IPS DF 6.9 (cell line): ENCODE measurements around the gene PHF2.

Experiments used
- DNase-seq: peaks from one replicate; pipeline ENCODE4 v3.0.0-alpha.2; 2013; ENCODE audit warnings: low read depth, low spot score
- H3K27ac ChIP-seq: one replicate; pipeline ENCODE4 v1.5.1; 2013; ENCODE audit warnings: low read length, control low read depth
- H3K27me3 ChIP-seq: 2 replicates; pipeline ENCODE4 v1.6.1; 2013; ENCODE audit warnings: mild to moderate bottlenecking, low read length; ENCODE audit not compliant: control insufficient read depth, insufficient read depth
- H3K36me3 ChIP-seq: 2 replicates; pipeline ENCODE4 v1.6.1; 2013; ENCODE audit warnings: low read length; ENCODE audit not compliant: control insufficient read depth, insufficient read depth
- H3K4me1 ChIP-seq: 2 replicates; pipeline ENCODE4 v1.6.1; 2013; ENCODE audit warnings: low read length; ENCODE audit not compliant: control insufficient read depth, insufficient read depth
- H3K4me3 ChIP-seq: 2 replicates; pipeline ENCODE4 v1.5.1; 2013; ENCODE audit warnings: mild to moderate bottlenecking, low read length
- H3K9me3 ChIP-seq: 2 replicates; pipeline ENCODE4 v1.6.1; 2013; ENCODE audit warnings: low read length, inconsistent platforms; ENCODE audit not compliant: control insufficient read depth, insufficient read depth
- WGBS: extraction: QIAGEN DNeasy Blood & Tissue Kit; methylation state at CpG from one replicate; pipeline ENCODE4 v1.1.7; 2013; ENCODE audit warnings: mixed read lengths, missing lambda C conversion rate; ENCODE audit not compliant: insufficient read length, insufficient coverage; 5-methylcytosine and 5-hydroxymethylcytosine counted together

The PHF2 gene

DNA sequence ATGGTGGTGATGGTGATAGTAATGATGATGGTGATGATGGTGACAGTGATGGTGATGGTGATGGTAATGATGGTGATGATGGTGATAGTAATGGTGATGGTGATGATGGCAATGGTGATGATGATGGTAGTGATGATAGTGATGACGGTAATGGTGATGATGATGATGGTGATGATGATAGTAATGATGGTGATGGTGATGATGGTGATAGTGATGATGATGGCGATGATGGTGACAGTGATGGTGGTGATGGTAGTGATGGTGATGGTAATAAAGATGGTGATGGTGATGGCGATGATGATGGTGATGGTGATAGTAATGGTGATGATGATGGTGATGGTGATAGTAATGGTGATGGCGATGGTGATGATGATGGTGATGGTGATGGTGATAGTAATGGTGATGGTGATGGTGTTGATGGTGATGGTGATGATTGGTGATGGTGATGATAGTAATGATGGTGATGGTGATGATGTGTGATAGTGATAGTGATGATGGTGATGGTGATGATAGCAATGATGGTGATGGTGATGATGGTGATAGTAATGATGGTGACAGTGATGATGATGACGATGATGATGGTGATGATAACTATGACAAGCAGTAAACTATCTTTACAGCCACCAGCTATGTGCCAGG lies 38.6 kb downstream of the PHF2 start:
- Histone ChIP-seq H3K9me3 (no peaks in the 10 kb centered on the region), H3K27ac (no peak overlapping the region), H3K36me3 (no peaks in the 10 kb centered on the region), H3K27me3 (no peaks in the 10 kb centered on the region), H3K4me1 (peaks cover 4% of the 10 kb centered on the region), H3K4me3 (no peak overlapping the region)
- no peak for DNase-seq
- 89% methylated on average over 2 of the region's 5 CpGs for WGBS

DNA sequence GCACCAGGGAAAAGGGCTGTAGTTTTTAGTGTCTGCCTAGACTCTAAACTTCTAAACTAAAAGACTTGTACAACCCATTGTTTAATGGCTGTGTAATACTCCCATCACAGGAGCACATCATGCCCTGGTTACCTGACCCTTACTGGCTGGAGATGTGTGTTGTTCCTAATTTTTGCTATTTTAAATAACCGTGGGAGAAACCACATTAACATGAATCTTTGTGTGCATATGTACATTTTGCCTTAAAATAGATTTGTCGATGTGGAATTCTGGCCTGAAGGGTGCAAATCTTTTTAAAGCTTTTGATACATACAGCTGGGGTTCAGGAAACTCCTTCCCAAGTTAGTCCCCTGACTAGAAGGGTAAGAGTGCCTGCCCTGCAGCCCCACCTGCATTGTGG lies 39.7 kb downstream of the PHF2 start:
- H3K27ac ChIP-seq = no peak overlapping the region
- WGBS = no CpG with 5 or more reads among the region's 2 CpGs
- H3K27me3 ChIP-seq = no peaks in the 10 kb centered on the region
- no peaks in the 10 kb centered on the region for H3K36me3 ChIP-seq
- peaks cover 4% of the 10 kb centered on the region for H3K4me1 ChIP-seq
- H3K4me3 ChIP-seq = no peak overlapping the region
- no peaks in the 10 kb centered on the region for H3K9me3 ChIP-seq
- DNase-seq = no peak

DNA sequence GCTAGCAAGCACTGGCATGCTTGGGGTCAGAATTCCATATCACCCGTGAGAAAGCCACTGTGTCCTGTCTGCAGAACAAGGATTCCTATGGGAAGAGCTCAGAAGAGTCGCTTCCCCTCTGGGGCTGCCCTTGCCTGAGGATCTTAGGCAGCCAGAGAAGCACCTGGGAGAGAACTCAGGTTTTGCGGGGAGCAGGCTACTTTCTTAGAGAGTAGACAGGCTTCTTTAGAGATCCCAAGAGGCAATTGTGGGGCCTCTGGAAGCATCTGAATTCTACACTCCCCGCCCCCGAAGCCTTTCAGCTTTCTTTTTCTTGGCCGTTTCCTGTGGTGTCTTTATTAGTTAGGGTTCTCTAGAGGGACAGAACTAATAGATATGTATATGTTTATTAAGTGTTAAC lies 40.9 kb downstream of the PHF2 start:
- WGBS = no CpG with 5 or more reads among the region's 6 CpGs
- H3K4me3 ChIP-seq = no peak overlapping the region
- H3K36me3 ChIP-seq = no peaks in the 10 kb centered on the region
- no peaks in the 10 kb centered on the region for H3K9me3 ChIP-seq
- DNase-seq = no peak
- H3K27ac ChIP-seq = no peak overlapping the region
- H3K27me3 ChIP-seq = no peaks in the 10 kb centered on the region
- peaks cover 4% of the 10 kb centered on the region for H3K4me1 ChIP-seq

DNA sequence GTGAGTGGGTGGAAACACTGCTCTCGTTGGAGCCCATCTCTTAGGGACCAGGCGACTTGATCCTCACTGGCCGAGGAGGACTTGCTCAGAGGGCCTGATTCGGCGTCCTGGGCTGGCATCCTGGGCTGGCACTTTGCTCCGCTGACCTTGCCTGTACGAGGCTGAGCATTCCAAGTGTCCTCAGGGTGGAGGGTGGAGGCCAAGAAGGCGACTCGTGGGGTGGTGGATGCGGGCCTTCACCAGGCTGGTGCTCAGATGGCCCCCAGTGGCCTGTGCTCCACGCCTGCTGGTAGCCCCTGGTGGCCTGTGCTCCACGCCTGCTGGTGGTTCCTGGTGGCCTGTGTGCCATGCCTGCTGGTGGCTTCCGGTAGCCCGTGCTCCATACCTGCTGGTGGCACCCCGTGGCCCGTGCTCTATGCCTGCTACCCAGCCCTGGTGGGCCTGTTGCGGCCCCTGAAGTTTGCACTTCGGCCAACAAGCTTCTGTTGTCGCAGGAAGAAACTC lies 42.9 kb downstream of the PHF2 start:
- Histone ChIP-seq H3K4me1 (peaks cover 4% of the 10 kb centered on the region), H3K27me3 (no peaks in the 10 kb centered on the region), H3K4me3 (no peak overlapping the region), H3K36me3 (no peaks in the 10 kb centered on the region), H3K9me3 (no peaks in the 10 kb centered on the region), H3K27ac (no peak overlapping the region)
- WGBS = no CpG with 5 or more reads among the region's 19 CpGs
- DNase-seq = no peak

DNA sequence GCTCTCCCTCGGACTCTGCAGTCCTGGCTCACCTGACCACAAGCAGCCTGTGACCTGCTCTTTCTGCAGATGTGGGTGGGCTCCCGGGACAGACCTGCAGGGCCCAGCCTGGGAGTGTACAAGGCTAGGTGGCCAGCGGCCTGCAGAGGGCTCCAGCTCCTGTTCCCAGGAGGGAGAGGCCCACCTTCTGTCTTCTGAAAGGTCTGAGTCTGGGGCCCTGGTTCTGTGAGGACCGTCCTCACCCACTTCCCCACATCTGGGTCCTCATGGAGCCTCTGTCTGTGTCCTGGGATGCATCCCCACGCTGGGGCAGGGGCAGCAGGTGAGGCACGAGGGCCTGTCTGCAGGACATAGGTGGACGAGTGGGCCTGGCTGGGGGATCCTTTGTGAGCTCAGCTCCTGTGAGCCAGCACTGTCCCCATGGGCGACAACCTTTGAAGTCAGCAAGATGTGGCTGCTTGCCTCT lies 43.7 kb downstream of the PHF2 start:
- Histone ChIP-seq H3K27me3 (no peaks in the 10 kb centered on the region), H3K36me3 (no peaks in the 10 kb centered on the region), H3K9me3 (no peaks in the 10 kb centered on the region), H3K4me1 (peaks cover 4% of the 10 kb centered on the region), H3K4me3 (no peak overlapping the region), H3K27ac (no peak overlapping the region)
- no peak for DNase-seq
- WGBS = no CpG with 5 or more reads among the region's 8 CpGs

DNA sequence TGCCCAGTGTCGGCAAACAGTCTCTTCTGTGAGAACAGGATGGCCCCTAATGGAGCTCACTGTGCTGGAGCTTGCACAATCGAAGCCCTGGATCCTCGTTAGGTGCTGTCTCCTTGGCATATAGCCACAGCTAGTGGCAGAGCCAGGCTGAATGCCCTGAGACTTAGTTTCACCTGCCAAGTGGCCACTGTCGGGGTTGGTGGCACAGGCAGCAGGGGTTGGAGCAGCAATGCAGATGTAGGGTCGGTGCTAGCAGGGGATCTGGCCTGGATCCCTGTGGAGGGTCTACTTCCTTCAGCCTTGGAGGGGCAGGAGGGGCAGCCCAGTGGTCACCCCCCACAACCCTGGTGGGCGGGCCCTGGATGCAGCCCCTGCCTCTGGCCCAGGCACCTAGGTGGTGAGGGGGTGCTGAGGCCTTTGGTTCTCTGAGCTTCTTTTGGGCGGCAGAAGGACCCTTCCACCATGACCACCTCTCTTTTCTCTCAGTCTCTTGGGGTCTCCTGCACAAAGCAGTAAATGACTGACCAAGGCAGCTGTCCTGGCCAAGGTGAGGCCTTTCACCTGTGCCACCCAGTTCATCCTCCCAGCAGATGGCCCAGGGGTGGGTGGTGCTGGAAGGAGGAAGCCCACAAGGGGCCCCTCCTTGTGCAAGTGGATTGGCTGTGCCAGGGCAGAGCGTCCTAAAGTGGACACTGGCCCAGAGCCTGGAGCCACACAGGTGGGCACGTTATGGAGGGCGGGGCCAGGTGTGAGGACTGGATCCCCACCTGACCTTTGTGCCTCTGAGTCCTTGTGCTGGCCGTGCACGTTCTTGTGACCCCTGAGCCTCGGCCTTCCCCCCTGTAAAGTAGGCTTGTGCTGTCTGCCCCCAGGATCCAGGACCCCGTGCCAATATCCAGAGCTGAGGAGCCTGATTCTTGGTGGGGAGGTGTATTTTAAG lies 44.8 kb downstream of the PHF2 start:
- WGBS = no CpG with 5 or more reads among the region's 14 CpGs
- H3K4me1 ChIP-seq = peaks cover 4% of the 10 kb centered on the region
- H3K4me3 ChIP-seq = no peak overlapping the region
- H3K9me3 ChIP-seq = no peaks in the 10 kb centered on the region
- DNase-seq = no peak
- H3K27me3 ChIP-seq = no peaks in the 10 kb centered on the region
- no peaks in the 10 kb centered on the region for H3K36me3 ChIP-seq
- H3K27ac ChIP-seq = no peak overlapping the region

DNA sequence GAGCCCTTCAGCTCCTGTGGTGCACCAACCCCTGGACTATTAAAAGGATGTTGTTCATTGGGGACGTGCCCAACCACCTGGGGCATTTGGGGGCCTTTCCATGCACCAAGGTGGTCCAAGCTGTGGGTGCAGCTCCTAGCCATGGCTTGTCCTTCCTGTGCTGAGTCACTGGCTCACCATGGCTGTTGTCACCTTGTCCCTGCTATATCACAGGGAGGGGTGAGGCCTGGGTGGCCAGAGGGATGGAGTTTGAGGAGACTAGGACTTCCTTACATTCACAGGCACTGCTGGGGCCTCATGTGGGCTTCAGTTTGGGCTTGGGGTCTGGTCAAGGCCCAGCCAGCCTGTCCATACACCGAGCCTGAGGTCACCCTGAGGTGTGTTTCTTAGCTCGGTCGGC lies 45.5 kb downstream of the PHF2 start:
- DNase-seq = no peak
- no CpG with 5 or more reads among the region's 4 CpGs for WGBS

DNA sequence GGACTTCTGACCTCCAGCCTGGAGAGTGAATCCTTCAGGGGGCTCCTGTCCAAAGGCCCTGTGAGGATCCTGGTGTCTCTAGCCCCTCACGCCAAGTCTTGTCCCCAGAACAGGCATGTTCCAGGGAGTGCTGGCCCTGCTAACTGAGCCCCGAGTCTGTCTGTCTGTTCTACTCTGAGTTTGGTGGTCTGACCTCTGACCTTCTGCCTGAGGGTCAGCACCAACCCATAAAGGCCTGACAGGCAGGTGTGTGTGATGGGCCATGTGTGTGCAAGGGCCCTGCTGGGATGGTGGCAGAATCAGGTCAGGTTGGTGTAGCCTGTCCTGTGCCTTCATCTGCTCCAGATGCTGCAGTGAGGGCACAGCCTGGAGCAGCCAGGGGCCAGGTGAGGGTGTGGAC lies 46.3 kb downstream of the PHF2 start:
- Histone ChIP-seq H3K27me3 (no peaks in the 10 kb centered on the region), H3K4me3 (no peak overlapping the region), H3K27ac (no peak overlapping the region), H3K4me1 (no peaks in the 10 kb centered on the region; the same call in 1 of the 2 replicates), H3K9me3 (no peaks in the 10 kb centered on the region), H3K36me3 (no peaks in the 10 kb centered on the region)
- no CpG with 5 or more reads among the region's 2 CpGs for WGBS
- DNase-seq = no peak

More for the DNA sequence above, 45.5 kb downstream of the PHF2 start:
- peaks cover 3% of the 10 kb centered on the region for H3K4me1 ChIP-seq
- no peaks in the 10 kb centered on the region for H3K9me3 ChIP-seq
- no peak overlapping the region for H3K4me3 ChIP-seq
- no peaks in the 10 kb centered on the region for H3K36me3 ChIP-seq
- no peak overlapping the region for H3K27ac ChIP-seq
- no peaks in the 10 kb centered on the region for H3K27me3 ChIP-seq

DNA sequence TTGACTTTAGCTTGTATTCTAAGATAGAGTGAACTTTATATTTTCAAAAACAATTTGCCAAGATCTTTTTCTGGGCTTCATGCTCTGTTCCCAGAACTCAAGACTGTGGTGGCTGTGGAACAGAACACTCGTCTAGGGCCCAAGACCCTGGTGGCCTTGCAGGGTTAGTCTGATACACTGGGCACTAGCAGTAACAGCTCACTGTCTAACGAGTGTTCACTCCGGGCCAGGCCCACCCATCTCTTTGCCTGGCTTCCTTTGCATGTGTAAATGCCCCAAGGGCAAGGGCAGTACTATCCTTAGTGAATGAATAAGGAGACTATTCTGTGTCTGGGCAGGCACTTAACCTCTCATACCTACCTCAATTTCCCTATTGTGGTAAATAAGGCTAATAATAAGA lies 47.4 kb downstream of the PHF2 start:
- WGBS = no CpG with 5 or more reads among the region's 3 CpGs
- Histone ChIP-seq H3K36me3 (no peaks in the 10 kb centered on the region), H3K9me3 (no peaks in the 10 kb centered on the region), H3K4me3 (no peak overlapping the region), H3K27me3 (no peaks in the 10 kb centered on the region), H3K27ac (no peak overlapping the region), H3K4me1 (no peaks in the 10 kb centered on the region; the same call in 1 of the 2 replicates)
- DNase-seq = no peak

DNA sequence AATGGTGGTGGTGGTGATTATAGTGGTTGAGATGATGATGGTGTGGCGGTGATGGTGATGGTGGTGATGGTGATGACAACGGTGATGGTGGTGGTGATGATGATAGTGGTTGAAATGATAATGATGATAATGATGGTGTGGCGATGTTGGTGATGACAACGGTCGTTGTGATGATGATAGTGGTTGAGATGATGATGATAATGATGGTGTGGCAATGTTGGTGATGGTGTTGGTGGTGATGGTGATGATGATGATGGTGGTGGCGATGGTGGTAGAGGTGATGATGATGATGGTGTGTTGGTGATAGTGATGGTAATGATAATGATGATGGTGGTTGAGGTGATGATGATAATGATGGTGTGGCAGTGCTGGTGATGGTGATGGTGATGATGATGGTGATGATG lies 48.0 kb downstream of the PHF2 start:
- DNase-seq = no peak
- Histone ChIP-seq H3K4me3 (no peak overlapping the region), H3K36me3 (no peaks in the 10 kb centered on the region), H3K27me3 (no peaks in the 10 kb centered on the region), H3K9me3 (no peaks in the 10 kb centered on the region), H3K27ac (no peak overlapping the region), H3K4me1 (no peaks in the 10 kb centered on the region; the same call in 1 of the 2 replicates)
- 100% methylated on average over 4 of the region's 6 CpGs for WGBS
